Endothelial cell of umbilical vein (primary cell): ENCODE measurements around the gene CACNB1. TPM values are rescaled to one million over a fixed set of nuclear protein-coding genes. Genes with fewer than 3 reads are reported as not detected.

Source experiments
- BruUV-seq: library from RNA; stranded (reverse); fragments of 400-500 nt; replicated peaks from 2 replicates; lab custom pipeline; 2021; lab: Mats Ljungman, UMichigan
- CTCF ChIA-PET: fragments of 300-600, 350-600 bp; sonication (Branson Sonifier 250); formaldehyde crosslinking; loops from one replicate; lab custom pipeline; 2021; ENCODE audit warnings: antibody characterized with exemption, inconsistent platforms; lab: Charles Lee
- POLR2A ChIA-PET: fragments of 300-600, 350-600 bp; sonication (Branson Sonifier 250); formaldehyde crosslinking; loops from one replicate; lab custom pipeline; 2021; ENCODE audit warnings: antibody characterized with exemption, inconsistent platforms; lab: Charles Lee
- DNase-seq: peaks from one replicate; pipeline ENCODE4 v3.0.0-alpha.2; 2011; ENCODE audit warnings: low read depth, low spot score
- FAIRE-seq: peaks from 2 replicates; lab custom pipeline; 2011; peaks lifted over from hg19 to GRCh38; lab: Jason Lieb, UNC
- H2AFZ ChIP-seq: 2 replicates; pipeline ENCODE4 v1.6.0; 2012; ENCODE audit warnings: low read depth, low read length, control low read depth, inconsistent platforms
- H3K27ac ChIP-seq: 2 replicates; pipeline ENCODE4 v1.5.1; 2011; ENCODE audit warnings: low read depth, mild to moderate bottlenecking, control low read depth, low read length, moderate library complexity; ENCODE audit not compliant: insufficient read depth
- H3K27me3 ChIP-seq, 2 experiments: 2 replicates each; pipeline versions ENCODE4 v1.6.0 to v1.6.1; 2011; ENCODE audit warnings: low read length in 2 of 2, mixed read lengths in 1 of 2; ENCODE audit not compliant: control insufficient read depth in 2 of 2, insufficient read depth in 2 of 2
- H3K36me3 ChIP-seq, 2 experiments: 2 replicates in 1 of 2; 3 replicates in 1 of 2; pipeline ENCODE4 v1.5.1; 2011; ENCODE audit warnings: low read length in 2 of 2, mild to moderate bottlenecking in 1 of 2, moderate library complexity in 1 of 2; ENCODE audit not compliant: control insufficient read depth in 2 of 2, insufficient read depth in 2 of 2; ENCODE audit errors: extremely low read depth in 1 of 2
- H3K4me1 ChIP-seq: 3 replicates; pipeline ENCODE4 v1.5.1; 2011; ENCODE audit warnings: mild to moderate bottlenecking, low read length; ENCODE audit not compliant: control insufficient read depth, insufficient read depth; ENCODE audit errors: extremely low read depth
- H3K4me2 ChIP-seq: 2 replicates; pipeline ENCODE4 v1.6.1; 2011; ENCODE audit warnings: low read length, control low read depth, mixed read lengths; ENCODE audit not compliant: insufficient read depth
- H3K4me3 ChIP-seq, 3 experiments: fragments of 200-600 bp in 1 of 3; sonication (generic), shearing (Covaris generic) in 1 of 3; replicated peaks in 1 of 3; 2 replicates each; pipeline ENCODE4 v1.5.1; 2011 to 2016; ENCODE audit warnings: control low read depth in 3 of 3, low read length in 3 of 3, mild to moderate bottlenecking in 2 of 3, inconsistent platforms in 1 of 3, low read depth in 1 of 3, moderate library complexity in 1 of 3; ENCODE audit not compliant: insufficient read depth in 1 of 3
- H3K79me2 ChIP-seq: 2 replicates; pipeline ENCODE4 v1.6.0; 2012; ENCODE audit warnings: low read length, inconsistent platforms; ENCODE audit not compliant: control insufficient read depth, insufficient read depth
- H3K9ac ChIP-seq: replicated peaks from 2 replicates; pipeline ENCODE3; 2011; ENCODE audit warnings: low read length, control low read depth; ENCODE audit not compliant: insufficient read depth; ENCODE audit errors: extremely low read depth
- H3K9me1 ChIP-seq: replicated peaks from 3 replicates; pipeline ENCODE4 v1.6.0; 2011; ENCODE audit warnings: mild to moderate bottlenecking, low read length; ENCODE audit not compliant: control insufficient read depth, insufficient read depth; ENCODE audit errors: extremely low read depth
- H3K9me3 ChIP-seq: replicated peaks from 2 replicates; pipeline ENCODE4 v1.5.1; 2012; ENCODE audit warnings: low read length, inconsistent platforms; ENCODE audit not compliant: control insufficient read depth, insufficient read depth
- H4K20me1 ChIP-seq: replicated peaks from 2 replicates; pipeline ENCODE3; 2011; ENCODE audit warnings: mild to moderate bottlenecking, low read length; ENCODE audit not compliant: control insufficient read depth, insufficient read depth; ENCODE audit errors: extremely low read depth
- CTCF ChIP-seq, 2 donors: IDR thresholded peaks; 1 replicate in 1 of 2; 2 replicates in 1 of 2; pipeline ENCODE4 v1.5.1; 2011; ENCODE audit warnings: low read length in 2 of 2, mild to moderate bottlenecking in 2 of 2, moderate library complexity in 2 of 2, control low read depth in 1 of 2, inconsistent platforms in 1 of 2, low read depth in 1 of 2; ENCODE audit not compliant: insufficient read depth in 1 of 2; ENCODE audit errors: extremely low read depth in 1 of 2
- EZH2 ChIP-seq: IDR thresholded peaks from 2 replicates; pipeline ENCODE4 v1.6.1; 2012; ENCODE audit warnings: borderline replicate concordance, low read depth, mild to moderate bottlenecking, moderate library complexity, low read length, inconsistent platforms; ENCODE audit not compliant: severe bottlenecking
- FOS ChIP-seq: IDR thresholded peaks from 2 replicates; pipeline ENCODE4 v1.6.1; 2011; ENCODE audit warnings: mild to moderate bottlenecking, low read length, moderate library complexity, borderline replicate concordance; ENCODE audit not compliant: insufficient read depth
- GATA2 ChIP-seq: IDR thresholded peaks from 2 replicates; pipeline ENCODE4 v1.7.0; 2011; ENCODE audit warnings: low read depth, mild to moderate bottlenecking, moderate library complexity, mixed read lengths, low read length; ENCODE audit not compliant: insufficient read length, insufficient read depth
- JUN ChIP-seq: IDR thresholded peaks from 2 replicates; pipeline ENCODE4 v1.6.1; 2011; ENCODE audit warnings: borderline replicate concordance, low read depth; ENCODE audit not compliant: insufficient read length, insufficient read depth
- MYC ChIP-seq: IDR thresholded peaks from one replicate; pipeline ENCODE4 v1.6.1; 2011; ENCODE audit warnings: mild to moderate bottlenecking, low read depth, low read length
- POLR2A ChIP-seq: IDR thresholded peaks from 2 replicates; pipeline ENCODE4 v1.6.1; 2012; ENCODE audit warnings: low read depth, mild to moderate bottlenecking, control low read depth, low read length
- POLR2AphosphoS5 ChIP-seq: IDR thresholded peaks from 2 replicates; pipeline ENCODE4 v1.6.1; 2012; ENCODE audit warnings: low read depth, mild to moderate bottlenecking, control low read depth, low read length, moderate library complexity; ENCODE audit not compliant: insufficient read depth
- dilution Hi-C: fragments of 300-500 bp; cut with MboI; formaldehyde crosslinking; loops from one replicate; pipeline ENCODE4 v1.15.0; 2019; ENCODE audit warnings: low sequenced_read_pairs; ENCODE audit not compliant: extremely low pct_ligation_motif_present
- intact Hi-C: fragments of 100-400 bp; cut with micrococcal nuclease; formaldehyde crosslinking; loops from one replicate; pipeline ENCODE4 v1.10.0; 2022
- polyA plus RNA-seq, 4 experiments: library from polyadenylated mRNA; depleted of rRNA in 3 of 4; stranded (reverse) in 3 of 4; unstranded in 1 of 4; fragments of >200 nt; gene quantifications; 2 replicates each; pipeline versions ENCODE4 v1.2.1 to v1.2.3, GENCODE V29; 2011 to 2012; ENCODE audit warnings: missing spikeins in 1 of 4
- total RNA-seq: library from RNA; stranded (reverse); gene quantifications from 2 replicates; pipeline ENCODE4 v1.2.3, GENCODE V29; 2021

The CACNB1 gene
- total and polyA plus RNA-seq, 2 donors (not counting 3 experiments of a cell fraction or from before 2014, with no cell fraction given): 4.7 to 12.3 TPM

GRCh38 chr17:39239640-39240314 is 42.3 kb upstream of the CACNB1 start:
- dilution Hi-C loops (no loop called here), intact Hi-C loops (no loop called here)
- CTCF ChIA-PET: interaction anchor here (1.3 to 12.5 kb wide), 3 partner anchors 9 to 257 kb away, joined by 4 to 420 read pairs (median 12); no protein-coding TSS in a partner anchor
- Histone ChIP-seq H3K9me1 (no peaks in the 10 kb centered on the region), H3K4me1 (peaks cover 3% of the 10 kb centered on the region), H3K27ac (no peak overlapping the region), H3K9ac (no peak overlapping the region), H3K9me3 (no peaks in the 10 kb centered on the region), H2AFZ (no peak overlapping the region), H3K79me2 (no peaks in the 10 kb centered on the region), H3K4me2 (no peak overlapping the region), H3K36me3 (no peaks in the 10 kb centered on the region), H3K27me3 (peaks cover 0 to 3% of the 10 kb centered on the region in 2 experiments), H3K4me3 (no peak overlapping the region), H4K20me1 (no peaks in the 10 kb centered on the region)
- no peak for TF ChIP-seq FOS
- TF ChIP-seq MYC: no peak
- TF ChIP-seq JUN: no peak
- TF ChIP-seq GATA2: no peak
- TF ChIP-seq EZH2: no peak
- TF ChIP-seq POLR2AphosphoS5: no peak
- TF ChIP-seq CTCF (IDR thresholded peaks at IDR 0.05; ENCODE audit: extremely low read depth in 1 of 2, insufficient read depth in 1 of 2, low read depth in 1 of 2, low read length in 2 of 2): peak; percentile 54 to 74
- TF ChIP-seq POLR2A: no peak
- peak; percentile 28 for DNase-seq
- POLR2A ChIA-PET: interaction anchor here (0.7 kb wide), 1 partner anchor 160 kb away, joined by 5 read pairs; no protein-coding TSS in a partner anchor
- no peak for FAIRE-seq
- BruUV-seq: no TSS peak
